HEK293 (cell line): ENCODE measurements around the gene ACTN4.

Experiments used
- OVOL3 ChIP-seq: fragments of 450-650 bp; formaldehyde crosslinking; IDR thresholded peaks from 2 replicates; pipeline ENCODE4 v1.5.1; 2016; ENCODE audit warnings: missing biosample characterization, missing genetic modification characterization
- PRDM1 ChIP-seq: fragments of 450-650 bp; formaldehyde crosslinking; IDR thresholded peaks from 2 replicates; pipeline ENCODE4; 2016; ENCODE audit warnings: missing biosample characterization, missing genetic modification characterization
- SALL2 ChIP-seq: fragments of 450-650 bp; formaldehyde crosslinking; IDR thresholded peaks from 2 replicates; pipeline ENCODE4 v1.5.0; 2017; ENCODE audit warnings: missing biosample characterization, mild to moderate bottlenecking, missing genetic modification characterization, borderline replicate concordance
- YY1 ChIP-seq: fragments of 450-650 bp; formaldehyde crosslinking; IDR thresholded peaks from 2 replicates; pipeline ENCODE4 v1.5.1; 2018; ENCODE audit warnings: missing biosample characterization, missing genetic modification characterization
- ZNF292 ChIP-seq: fragments of 450-650 bp; formaldehyde crosslinking; IDR thresholded peaks from 2 replicates; pipeline ENCODE4 v1.5.1; 2016; ENCODE audit warnings: low read depth, missing biosample characterization, missing genetic modification characterization, borderline replicate concordance
- ZNF324 ChIP-seq: fragments of 450-650 bp; formaldehyde crosslinking; IDR thresholded peaks from 2 replicates; pipeline ENCODE4 v1.5.1; 2016; ENCODE audit warnings: missing biosample characterization, missing genetic modification characterization
- ZNF558 ChIP-seq: fragments of 450-650 bp; formaldehyde crosslinking; IDR thresholded peaks from 2 replicates; pipeline ENCODE4 v1.5.1; 2016; ENCODE audit warnings: missing biosample characterization, missing genetic modification characterization
- ZNF701 ChIP-seq: fragments of 450-650 bp; formaldehyde crosslinking; IDR thresholded peaks from 2 replicates; pipeline ENCODE4 v1.5.1; 2016; ENCODE audit warnings: missing biosample characterization, missing genetic modification characterization
- ZXDB ChIP-seq: fragments of 450-650 bp; formaldehyde crosslinking; IDR thresholded peaks from 2 replicates; pipeline ENCODE4 v1.5.1; 2016; ENCODE audit warnings: missing biosample characterization, missing genetic modification characterization
- TF ChIP-seq, protein P1 (sequence below): fragments of 450-650 bp; formaldehyde crosslinking; IDR thresholded peaks from 2 replicates; pipeline ENCODE4 v1.5.1; 2016; ENCODE audit warnings: missing biosample characterization, missing genetic modification characterization
- TF ChIP-seq, protein P2 (sequence below): fragments of 450-650 bp; formaldehyde crosslinking; IDR thresholded peaks from 2 replicates; pipeline ENCODE4 v1.5.1; 2016; ENCODE audit warnings: missing biosample characterization, missing genetic modification characterization
- TF ChIP-seq, protein P3 (sequence below): fragments of 450-650 bp; formaldehyde crosslinking; IDR thresholded peaks from 2 replicates; pipeline ENCODE4 v1.5.1; 2016; ENCODE audit warnings: missing biosample characterization, missing genetic modification characterization

DNA sequence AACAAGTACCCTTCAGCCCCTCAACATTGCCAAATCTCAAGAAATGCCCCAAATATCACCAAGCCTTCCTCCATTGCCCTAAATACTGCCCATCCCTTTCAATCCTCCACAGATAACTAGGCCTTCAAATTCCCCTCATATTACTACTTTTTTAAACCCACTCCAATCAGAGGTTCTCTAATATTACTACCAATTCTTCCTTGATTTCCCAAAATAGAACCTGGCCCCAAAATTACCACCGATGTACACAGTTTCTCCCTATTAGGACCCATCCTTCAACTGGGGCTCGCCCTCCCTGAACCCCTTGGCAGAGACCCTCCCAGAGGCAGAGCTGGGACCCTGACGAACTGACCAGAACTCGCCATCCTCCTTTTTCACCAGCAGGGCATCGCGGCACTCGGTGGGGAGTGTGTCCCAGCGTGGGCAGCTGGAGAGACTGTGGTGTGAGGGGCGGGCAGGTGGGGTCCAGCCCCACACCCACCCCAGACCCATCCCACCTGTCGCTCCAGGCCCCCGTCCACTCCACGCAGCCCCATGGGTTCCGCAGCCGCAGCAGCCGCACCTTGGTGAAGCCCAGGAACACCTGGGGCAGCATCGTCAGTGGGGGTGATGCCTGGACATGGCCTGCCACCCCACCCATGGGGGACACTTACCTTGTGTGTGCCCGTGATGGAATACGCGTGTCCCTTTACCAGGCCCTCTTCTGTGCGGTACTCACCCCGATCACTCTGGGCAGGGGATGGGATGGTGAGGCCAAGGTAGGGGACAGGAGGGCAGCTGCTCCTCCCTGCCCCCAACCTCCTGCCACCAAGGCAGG, 90.7 kb downstream of the ACTN4 start:
- TF ChIP-seq ZNF558 (tag by site-specific recombination) (no peak), ZNF324 (tag by site-specific recombination) (no peak), ZNF292 (tag by site-specific recombination) (no peak), OVOL3 (tag by site-specific recombination) (no peak), YY1 (tag by site-specific recombination) (no peak), PRDM1 (no peak), SALL2 (tag by site-specific recombination) (no peak), ZNF701 (tag by site-specific recombination) (no peak), ZXDB (tag by site-specific recombination) (no peak)
- TF ChIP-seq, protein P1, sequence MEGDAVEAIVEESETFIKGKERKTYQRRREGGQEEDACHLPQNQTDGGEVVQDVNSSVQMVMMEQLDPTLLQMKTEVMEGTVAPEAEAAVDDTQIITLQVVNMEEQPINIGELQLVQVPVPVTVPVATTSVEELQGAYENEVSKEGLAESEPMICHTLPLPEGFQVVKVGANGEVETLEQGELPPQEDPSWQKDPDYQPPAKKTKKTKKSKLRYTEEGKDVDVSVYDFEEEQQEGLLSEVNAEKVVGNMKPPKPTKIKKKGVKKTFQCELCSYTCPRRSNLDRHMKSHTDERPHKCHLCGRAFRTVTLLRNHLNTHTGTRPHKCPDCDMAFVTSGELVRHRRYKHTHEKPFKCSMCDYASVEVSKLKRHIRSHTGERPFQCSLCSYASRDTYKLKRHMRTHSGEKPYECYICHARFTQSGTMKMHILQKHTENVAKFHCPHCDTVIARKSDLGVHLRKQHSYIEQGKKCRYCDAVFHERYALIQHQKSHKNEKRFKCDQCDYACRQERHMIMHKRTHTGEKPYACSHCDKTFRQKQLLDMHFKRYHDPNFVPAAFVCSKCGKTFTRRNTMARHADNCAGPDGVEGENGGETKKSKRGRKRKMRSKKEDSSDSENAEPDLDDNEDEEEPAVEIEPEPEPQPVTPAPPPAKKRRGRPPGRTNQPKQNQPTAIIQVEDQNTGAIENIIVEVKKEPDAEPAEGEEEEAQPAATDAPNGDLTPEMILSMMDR (tag by site-specific recombination) = no peak
- TF ChIP-seq, protein P2, sequence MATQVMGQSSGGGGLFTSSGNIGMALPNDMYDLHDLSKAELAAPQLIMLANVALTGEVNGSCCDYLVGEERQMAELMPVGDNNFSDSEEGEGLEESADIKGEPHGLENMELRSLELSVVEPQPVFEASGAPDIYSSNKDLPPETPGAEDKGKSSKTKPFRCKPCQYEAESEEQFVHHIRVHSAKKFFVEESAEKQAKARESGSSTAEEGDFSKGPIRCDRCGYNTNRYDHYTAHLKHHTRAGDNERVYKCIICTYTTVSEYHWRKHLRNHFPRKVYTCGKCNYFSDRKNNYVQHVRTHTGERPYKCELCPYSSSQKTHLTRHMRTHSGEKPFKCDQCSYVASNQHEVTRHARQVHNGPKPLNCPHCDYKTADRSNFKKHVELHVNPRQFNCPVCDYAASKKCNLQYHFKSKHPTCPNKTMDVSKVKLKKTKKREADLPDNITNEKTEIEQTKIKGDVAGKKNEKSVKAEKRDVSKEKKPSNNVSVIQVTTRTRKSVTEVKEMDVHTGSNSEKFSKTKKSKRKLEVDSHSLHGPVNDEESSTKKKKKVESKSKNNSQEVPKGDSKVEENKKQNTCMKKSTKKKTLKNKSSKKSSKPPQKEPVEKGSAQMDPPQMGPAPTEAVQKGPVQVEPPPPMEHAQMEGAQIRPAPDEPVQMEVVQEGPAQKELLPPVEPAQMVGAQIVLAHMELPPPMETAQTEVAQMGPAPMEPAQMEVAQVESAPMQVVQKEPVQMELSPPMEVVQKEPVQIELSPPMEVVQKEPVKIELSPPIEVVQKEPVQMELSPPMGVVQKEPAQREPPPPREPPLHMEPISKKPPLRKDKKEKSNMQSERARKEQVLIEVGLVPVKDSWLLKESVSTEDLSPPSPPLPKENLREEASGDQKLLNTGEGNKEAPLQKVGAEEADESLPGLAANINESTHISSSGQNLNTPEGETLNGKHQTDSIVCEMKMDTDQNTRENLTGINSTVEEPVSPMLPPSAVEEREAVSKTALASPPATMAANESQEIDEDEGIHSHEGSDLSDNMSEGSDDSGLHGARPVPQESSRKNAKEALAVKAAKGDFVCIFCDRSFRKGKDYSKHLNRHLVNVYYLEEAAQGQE (tag by site-specific recombination) = no peak
- TF ChIP-seq, protein P3, sequence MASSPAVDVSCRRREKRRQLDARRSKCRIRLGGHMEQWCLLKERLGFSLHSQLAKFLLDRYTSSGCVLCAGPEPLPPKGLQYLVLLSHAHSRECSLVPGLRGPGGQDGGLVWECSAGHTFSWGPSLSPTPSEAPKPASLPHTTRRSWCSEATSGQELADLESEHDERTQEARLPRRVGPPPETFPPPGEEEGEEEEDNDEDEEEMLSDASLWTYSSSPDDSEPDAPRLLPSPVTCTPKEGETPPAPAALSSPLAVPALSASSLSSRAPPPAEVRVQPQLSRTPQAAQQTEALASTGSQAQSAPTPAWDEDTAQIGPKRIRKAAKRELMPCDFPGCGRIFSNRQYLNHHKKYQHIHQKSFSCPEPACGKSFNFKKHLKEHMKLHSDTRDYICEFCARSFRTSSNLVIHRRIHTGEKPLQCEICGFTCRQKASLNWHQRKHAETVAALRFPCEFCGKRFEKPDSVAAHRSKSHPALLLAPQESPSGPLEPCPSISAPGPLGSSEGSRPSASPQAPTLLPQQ (tag by site-specific recombination) = no peak
